ENCODE measurements around the gene KIAA0232.

The KIAA0232 gene

DNA sequence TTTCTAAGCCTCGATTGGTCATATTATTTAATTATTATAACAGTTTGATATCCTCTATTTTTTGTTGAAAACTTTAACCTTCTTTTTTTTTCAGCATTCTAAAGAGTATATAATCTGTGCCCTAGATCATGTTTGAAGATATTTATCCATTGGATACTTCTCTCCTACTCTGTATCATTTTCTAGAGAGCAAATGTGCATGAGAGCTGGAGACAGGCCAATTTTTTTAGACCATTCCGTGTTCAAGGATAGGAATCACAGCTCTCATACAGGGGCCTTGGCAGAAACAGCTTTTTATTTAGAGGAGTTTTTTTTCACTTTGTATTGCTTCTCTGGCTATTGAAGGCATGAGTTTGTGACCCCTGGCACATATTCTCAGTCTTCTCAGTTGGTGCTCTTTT, 69.4 kb downstream of the KIAA0232 start:
- DNase-seq = no peak

DNA sequence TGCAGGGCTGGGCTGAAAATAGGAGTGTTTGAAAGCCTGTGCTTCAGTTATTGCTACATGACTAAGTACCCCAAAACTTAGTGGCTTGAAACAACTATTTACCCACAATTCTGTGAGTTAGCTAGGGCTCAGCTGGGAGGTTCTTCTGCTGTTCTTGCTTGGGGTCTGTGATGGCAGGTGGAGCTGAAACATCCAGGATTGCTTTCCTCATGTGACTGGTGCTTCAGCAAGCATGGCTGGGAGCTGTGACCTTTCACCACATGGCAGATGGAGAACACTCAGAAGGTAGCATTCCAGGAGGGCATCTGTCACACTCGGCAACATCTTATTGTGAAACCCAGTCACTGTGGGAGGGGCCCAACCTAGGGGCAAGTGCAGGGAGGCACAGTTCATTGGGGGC, 70.1 kb downstream of the KIAA0232 start:
- DNase-seq = no peak

- DNase-seq = peak in 1 of 2 experiments; percentile 10
Observed at GRCh38 chr4:6854098-6854744, 71.7 kb downstream of the KIAA0232 start.

GRCh38 chr4:6855692-6856297, 73.3 kb downstream of the KIAA0232 start:
- peak; percentile 41 to 73 for DNase-seq

GRCh38 chr4:6856391-6856790, 73.9 kb downstream of the KIAA0232 start:
- DNase-seq = no peak

GRCh38 chr4:6857009-6857882, 74.7 kb downstream of the KIAA0232 start:
- DNase-seq = no peak

- DNase-seq = no peak
Observed at GRCh38 chr4:6858997-6859396, 76.5 kb downstream of the KIAA0232 start.

DNA sequence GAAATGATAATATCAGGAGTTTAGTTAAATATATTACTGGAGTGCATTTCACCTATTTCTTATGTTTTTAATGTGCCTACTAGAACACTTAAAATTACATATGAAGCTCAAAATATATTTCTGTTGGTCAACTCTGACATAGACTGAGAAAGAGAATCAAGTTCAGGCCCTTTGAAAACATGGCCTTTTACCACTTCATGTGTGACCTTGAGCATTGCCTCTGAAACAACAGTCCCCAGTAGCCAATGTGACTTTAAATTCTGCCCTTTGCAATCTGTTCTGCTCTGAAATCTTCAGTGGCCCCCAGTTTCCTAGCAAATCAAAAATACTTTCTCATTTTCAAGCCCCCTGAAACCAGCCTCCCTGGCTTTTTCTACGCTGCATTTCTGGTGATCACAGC, 77.0 kb downstream of the KIAA0232 start:
- no peak for DNase-seq

- no peak for DNase-seq
Observed at GRCh38 chr4:6868386-6868785, 85.9 kb downstream of the KIAA0232 start.

DNA sequence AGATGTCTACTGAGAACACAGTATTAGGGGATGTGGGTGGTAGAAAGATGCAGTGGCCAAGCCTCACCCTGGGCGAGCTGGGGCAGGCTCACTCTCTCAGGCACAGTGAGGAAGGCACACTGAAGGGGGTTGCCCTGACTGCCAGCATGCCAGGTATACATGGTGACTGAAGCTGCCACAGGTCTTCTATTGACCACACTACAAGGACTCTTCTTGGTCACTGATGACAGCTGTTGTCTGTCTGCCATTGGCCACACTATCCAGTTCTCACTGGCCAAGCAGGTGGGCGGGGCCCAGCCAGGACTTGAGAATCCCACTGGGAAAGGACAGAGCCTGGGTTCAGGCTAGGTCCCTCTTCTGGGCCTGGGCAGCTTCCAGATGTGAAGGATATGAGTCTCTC, 87.4 kb downstream of the KIAA0232 start:
- no peak for DNase-seq

DNA sequence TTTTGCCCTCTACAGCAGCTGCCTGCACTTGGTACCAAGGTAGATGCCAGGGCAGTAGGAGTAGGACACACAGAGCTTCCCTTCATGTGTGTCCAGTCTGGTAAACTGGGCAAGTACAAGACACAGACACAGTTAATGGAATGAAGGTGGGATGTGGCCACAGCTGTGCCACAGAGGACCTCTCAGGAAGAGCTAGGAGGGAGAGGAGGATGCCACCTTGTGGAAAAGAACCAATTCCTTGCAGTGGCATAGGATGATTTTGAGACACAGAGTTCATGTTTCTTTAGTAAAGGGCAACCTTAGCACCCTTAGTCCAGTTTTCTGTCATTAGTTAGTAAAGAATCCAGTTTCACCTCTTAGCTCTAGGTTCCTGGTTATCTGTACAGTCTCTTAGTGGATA, 90.8 kb downstream of the KIAA0232 start:
- DNase-seq = no peak

DNA sequence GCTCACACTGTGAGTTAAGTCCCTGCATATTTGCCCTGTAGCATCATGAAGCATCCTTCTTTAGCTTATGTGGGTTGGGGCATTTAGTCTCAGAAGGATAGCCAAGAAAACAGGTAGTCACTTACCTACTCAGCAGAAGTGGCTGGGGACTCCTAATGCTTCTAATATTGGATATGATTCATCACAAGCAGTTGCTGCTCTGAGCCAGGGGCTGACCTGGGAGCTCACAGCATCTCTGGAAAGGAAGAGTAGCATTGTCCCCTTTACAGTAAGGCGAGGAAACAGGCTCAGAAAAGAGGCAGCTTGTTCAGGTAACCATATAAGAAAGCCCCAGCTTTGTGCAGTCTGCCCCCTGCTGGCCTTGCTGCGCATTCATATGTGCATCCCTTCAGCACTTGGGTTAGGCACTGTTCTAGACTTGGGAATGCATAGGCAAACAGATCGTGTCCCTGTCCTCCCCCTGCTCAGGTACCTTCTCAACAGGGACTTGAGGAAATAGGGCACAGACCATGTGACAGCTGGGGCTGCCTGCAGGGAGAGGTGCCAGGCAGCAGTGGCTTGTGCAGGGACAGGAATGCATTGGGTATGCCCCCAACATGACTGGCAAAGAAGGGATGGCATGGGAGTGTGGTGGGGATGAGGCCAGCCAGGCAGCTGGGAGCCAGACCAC, 91.4 kb downstream of the KIAA0232 start:
- peak; percentile 49 to 62 for DNase-seq

GRCh38 chr4:6874981-6875380, 92.5 kb downstream of the KIAA0232 start:
- no peak for DNase-seq

DNA sequence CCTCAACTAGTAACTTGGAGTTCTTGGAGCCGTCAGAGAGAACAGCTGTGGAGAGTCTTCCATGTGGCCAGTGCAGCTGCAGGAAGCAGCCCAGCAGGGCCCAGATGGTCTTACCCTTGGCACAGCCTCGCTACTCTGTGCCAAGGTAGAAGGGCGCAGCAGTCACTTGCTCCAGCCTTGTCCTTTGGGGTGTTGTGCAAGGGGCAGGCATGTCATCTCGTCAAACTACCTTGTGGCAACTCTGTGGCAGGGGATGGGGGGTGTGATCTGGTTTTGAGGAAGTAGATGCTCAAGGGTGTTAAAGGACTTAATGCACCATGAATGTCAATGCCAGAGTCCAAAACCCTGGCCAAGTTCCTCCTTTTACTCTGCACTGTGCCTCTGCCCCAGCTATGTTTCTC, 92.9 kb downstream of the KIAA0232 start:
- DNase-seq = no peak

DNA sequence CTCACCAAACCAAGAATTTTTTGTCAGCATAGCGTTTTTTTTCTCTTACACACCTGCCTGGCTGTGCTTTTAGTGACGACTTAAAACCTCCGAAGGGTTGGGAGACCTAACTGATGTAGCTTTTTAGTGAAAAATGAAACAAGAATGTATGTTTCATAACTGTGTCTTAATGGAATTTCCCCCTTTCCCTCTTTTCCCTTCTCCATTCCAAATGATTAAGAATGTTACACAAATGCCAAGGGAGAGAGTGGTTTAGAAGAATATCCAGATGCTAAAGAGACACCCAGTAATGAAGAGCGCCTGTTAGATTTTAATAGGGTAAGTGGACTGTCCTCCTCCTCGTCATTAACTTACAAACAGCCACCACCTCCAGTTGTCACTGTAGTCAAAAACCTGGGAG, 93.9 kb downstream of the KIAA0232 start:
- DNase-seq = no peak

- DNase-seq = no peak
Observed at GRCh38 chr4:6877067-6877466, 94.5 kb downstream of the KIAA0232 start.

DNA sequence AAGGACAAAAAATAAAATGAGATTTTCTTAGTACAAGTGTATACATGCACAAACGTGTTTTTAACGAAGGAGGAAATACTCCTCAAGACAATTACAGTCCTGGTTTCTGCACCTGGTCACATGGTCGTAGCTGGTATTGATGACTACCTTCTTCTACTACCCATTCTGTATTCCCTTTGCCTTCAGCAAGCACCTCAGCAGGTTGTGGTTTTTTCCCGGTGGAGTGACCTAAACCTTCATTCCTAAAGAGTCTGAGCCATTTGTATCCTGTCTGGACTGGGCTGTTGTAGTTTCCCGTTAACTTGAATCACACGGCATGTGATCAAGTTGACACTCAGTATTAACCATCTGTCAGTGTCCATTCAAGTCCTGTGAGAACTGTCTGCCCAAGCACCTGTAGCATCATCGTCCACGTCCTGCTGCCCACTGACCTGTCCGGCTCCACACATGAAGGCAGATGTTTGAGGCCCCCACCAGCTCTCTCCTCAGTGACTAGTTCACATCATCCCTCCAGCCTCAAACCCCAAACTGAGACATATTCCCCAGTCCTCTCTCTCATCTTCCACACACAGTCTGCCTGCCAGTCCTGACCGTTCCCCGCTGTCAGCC, 96.0 kb downstream of the KIAA0232 start:
- no peak for DNase-seq

DNA sequence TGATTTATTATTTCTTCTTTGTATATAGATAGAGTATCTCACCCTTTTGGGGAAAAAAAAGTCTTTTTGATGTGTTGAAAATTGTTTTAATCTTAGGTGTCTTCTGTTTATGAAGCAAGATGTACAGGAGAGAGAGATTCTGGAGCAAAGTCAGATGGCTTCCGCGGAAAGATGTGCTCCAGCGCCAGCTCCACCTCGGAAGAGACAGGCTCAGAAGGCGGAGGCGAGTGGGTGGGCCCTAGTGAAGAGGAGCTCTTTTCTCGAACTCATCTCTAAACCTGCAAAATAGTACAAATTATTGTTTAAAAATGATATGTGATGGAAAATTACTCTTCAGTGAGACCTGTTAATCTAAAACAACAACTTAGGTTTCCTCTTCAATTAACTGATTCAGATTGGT, 98.2 kb downstream of the KIAA0232 start:
- DNase-seq = no peak

- DNase-seq = no peak
Observed at GRCh38 chr4:6881908-6882307, 99.4 kb downstream of the KIAA0232 start.

DNA sequence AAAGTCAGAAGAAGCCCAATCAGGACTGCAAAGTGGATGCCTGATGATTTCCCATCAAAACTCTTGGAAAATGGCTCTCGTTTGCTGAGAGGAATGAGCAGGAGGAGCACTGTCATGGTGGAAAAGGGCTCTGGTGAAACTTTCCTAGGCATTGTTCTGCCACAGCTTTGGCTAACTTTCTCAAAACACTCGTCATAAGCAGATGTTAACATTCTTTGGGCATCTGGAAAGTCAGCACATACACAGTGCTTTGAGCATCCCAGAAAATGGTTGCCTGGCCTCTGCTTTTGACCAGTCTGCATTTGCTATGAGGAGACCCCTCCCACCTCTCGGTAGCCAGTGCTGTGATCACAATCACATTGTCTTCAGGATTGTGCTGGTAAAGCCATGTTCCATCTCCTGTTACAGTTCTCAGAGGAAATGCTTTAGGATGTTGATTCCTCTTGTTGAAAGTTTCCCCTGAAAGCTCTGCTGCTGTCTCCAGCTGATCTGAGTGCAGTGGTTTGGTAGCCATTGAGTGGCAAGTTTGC, 101.9 kb downstream of the KIAA0232 start:
- DNase-seq = no peak

DNA sequence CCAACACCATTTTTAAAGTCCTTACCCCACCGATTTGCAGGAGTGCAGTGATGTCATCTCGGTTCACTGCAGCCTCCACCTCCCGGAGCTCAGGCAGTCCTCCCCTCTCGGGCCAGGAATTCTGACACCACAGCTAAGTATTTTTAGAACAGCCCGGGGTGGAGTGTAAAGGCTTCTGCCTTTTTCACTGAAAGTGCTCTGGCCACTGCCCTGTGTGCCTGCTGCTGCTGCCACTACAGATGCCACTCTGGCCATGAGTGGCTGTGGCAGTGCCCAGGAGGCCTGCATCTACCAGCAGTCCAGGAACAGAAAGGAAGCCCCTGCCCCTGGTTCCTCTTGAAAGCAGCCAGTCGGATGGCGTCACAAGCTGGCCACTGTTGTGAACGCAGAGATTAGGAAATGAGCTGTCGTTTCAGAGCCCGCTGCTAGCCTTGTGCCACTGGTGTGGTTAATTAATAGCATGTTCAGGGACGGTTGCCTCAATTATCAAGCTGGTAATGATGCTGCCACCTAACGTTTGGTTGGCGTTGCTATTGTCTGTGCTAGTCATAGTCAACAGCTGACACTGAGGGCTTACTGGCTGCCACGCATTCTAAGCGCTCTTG, 103.5 kb downstream of the KIAA0232 start:
- peak; percentile 36 to 69 for DNase-seq

DNA sequence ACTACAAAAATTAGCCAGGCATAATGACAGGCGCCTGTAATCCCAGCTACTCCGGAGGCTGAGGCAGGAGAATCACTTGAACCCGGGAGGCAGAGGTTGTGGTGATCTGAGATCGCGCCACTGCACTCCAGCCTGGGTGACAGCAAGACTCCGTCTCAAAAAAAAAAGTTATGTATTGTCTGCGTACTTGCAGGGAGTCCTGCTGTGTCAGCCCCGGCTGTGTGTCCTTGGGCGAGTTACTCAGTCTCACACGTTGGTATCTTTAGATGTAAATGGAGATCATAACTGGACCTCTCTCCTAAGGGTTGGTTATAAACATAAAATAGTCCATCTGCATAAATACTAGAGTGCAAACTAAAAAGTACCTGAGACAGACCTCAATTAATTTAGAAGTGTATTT, 104.4 kb downstream of the KIAA0232 start:
- DNase-seq = no peak
